Hepatocyte (in vitro differentiated cells): Measurements from ENCODE around the gene GUCA1A. TPM values are rescaled to one million over a fixed set of nuclear protein-coding genes. Genes with fewer than 3 reads are reported as not detected.

ENCODE experiments used
- DNase-seq: peaks from one replicate; pipeline ENCODE4 v3.0.0-alpha.2; 2016; ENCODE audit warnings: low spot score
- H2AFZ ChIP-seq: fragments of 200-600 bp; sonication (generic); 2 replicates; pipeline ENCODE4 v1.6.0; 2016; ENCODE audit warnings: antibody characterized with exemption, mild to moderate bottlenecking
- H3K27ac ChIP-seq: fragments of 200-600 bp; sonication (generic); 2 replicates; pipeline ENCODE4 v1.5.1; 2016; ENCODE audit warnings: mild to moderate bottlenecking
- H3K27me3 ChIP-seq: fragments of 200-600 bp; sonication (generic); 2 replicates; pipeline ENCODE4 v1.6.1; 2016
- H3K36me3 ChIP-seq: fragments of 200-600 bp; sonication (generic); replicated peaks from 2 replicates; pipeline ENCODE4 v1.5.1; 2016; ENCODE audit warnings: low read depth; ENCODE audit not compliant: insufficient read depth
- H3K4me1 ChIP-seq: fragments of 200-600 bp; sonication (generic); 2 replicates; pipeline ENCODE4 v1.5.1; 2016; ENCODE audit warnings: mild to moderate bottlenecking, moderate library complexity; ENCODE audit not compliant: insufficient read depth
- H3K4me2 ChIP-seq: fragments of 200-600 bp; sonication (generic); 2 replicates; pipeline ENCODE4 v1.6.0; 2016
- H3K4me3 ChIP-seq: fragments of 200-600 bp; sonication (generic); 2 replicates; pipeline ENCODE4 v1.5.1; 2016; ENCODE audit warnings: mild to moderate bottlenecking
- H3K79me2 ChIP-seq: fragments of 200-600 bp; sonication (generic); 2 replicates; pipeline ENCODE4 v1.6.0; 2017; ENCODE audit warnings: mild to moderate bottlenecking
- H3K9me2 ChIP-seq: fragments of 200-600 bp; sonication (generic); replicated peaks from 2 replicates; pipeline ENCODE4 v1.6.0; 2017; ENCODE audit warnings: mild to moderate bottlenecking; ENCODE audit not compliant: insufficient read depth
- H3K9me3 ChIP-seq: fragments of 200-600 bp; sonication (generic); 2 replicates; pipeline ENCODE4 v1.5.1; 2016; ENCODE audit warnings: low read depth, mild to moderate bottlenecking
- H4K20me1 ChIP-seq: fragments of 200-600 bp; sonication (generic); 2 replicates; pipeline ENCODE4 v1.6.0; 2016; ENCODE audit warnings: mild to moderate bottlenecking; ENCODE audit not compliant: insufficient read depth, poor library complexity, severe bottlenecking
- EZH2 ChIP-seq: fragments of 200-600 bp; sonication (generic); IDR thresholded peaks from 2 replicates; pipeline ENCODE4 v1.6.1; 2016; ENCODE audit warnings: antibody characterized with exemption, mild to moderate bottlenecking, borderline replicate concordance
- EZH2phosphoT487 ChIP-seq: fragments of 200-600 bp; sonication (generic); IDR thresholded peaks from one replicate; pipeline ENCODE4 v1.6.1; 2018; ENCODE audit warnings: antibody characterized with exemption, mild to moderate bottlenecking, low read depth, moderate library complexity; ENCODE audit not compliant: unreplicated experiment, severe bottlenecking
- WGBS: methylation state at CpG from one replicate; pipeline ENCODE4 v1.1.6; 2016; ENCODE audit warnings: low lambda C conversion rate; ENCODE audit errors: missing lambda C conversion rate; 5-methylcytosine and 5-hydroxymethylcytosine counted together
- polyA plus RNA-seq: library from polyadenylated mRNA; unstranded; fragments of >200 nt; fragmentation: Nextera tagmentation; extraction: Ambion mirVana; gene quantifications from 2 replicates; pipeline ENCODE4 v1.2.1, GENCODE V29; 2016
- total RNA-seq: library from RNA; depleted of rRNA; stranded (reverse); fragments of >200 nt; gene quantifications from 2 replicates; pipeline ENCODE4 v1.2.3, GENCODE V29; 2014
- TF ChIP-seq, protein P1 (sequence below): fragments of 200-600 bp; sonication (generic); IDR thresholded peaks from 2 replicates; pipeline ENCODE4 v1.5.1; 2016; ENCODE audit warnings: antibody characterized with exemption, mild to moderate bottlenecking; ENCODE audit not compliant: poor library complexity

GUCA1A gene
- total and polyA plus RNA-seq, 2 experiments from 2014 or later = 0.43 to 0.75 TPM

DNA sequence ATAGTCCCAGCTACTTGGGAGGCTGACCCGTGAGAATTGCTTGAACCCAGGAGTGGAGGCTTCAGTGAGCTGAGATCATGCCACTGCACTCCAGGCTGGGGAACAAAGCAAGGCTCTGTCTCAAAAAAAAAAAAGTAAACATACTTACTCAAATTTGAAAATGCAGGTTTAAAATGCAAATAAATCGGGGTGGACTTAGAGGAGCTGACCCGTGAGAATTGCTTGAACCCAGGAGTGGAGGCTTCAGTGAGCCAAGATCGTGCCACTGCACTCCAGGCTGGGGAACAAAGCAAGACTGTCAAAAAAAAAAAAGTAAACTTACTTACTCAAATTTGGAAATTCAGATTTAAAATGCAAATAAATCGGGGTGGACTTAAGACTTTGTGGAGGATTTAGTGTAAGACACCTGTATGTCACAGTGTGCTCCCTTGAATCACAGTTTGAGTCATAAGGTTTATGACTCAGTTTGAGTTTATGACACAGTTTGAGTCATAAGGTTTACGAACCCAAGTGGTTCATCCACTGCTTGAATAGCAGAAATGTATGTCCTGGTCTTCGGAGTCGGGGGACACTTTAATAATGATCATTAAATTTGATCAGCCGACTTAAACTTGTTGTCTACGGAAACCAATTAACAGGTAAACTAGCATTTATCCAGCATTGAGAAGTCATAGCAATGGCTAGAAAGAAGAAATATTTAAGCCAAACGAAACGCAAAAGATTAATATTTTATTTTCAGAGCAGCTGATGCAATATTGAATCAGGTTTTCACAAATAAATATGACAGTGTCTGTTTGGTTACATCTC lies 51.3 kb downstream of the GUCA1A start:
- Histone ChIP-seq H2AFZ (no peak overlapping the region), H4K20me1 (no peaks in the 10 kb centered on the region), H3K9me3 (no peaks in the 10 kb centered on the region), H3K27ac (peak overlapping the region; percentile 71), H3K9me2 (no peaks in the 10 kb centered on the region), H3K4me2 (peak overlapping the region; percentile 23), H3K27me3 (no peaks in the 10 kb centered on the region), H3K79me2 (no peaks in the 10 kb centered on the region), H3K4me1 (peaks cover 20% of the 10 kb centered on the region), H3K4me3 (no peak overlapping the region), H3K36me3 (no peaks in the 10 kb centered on the region)
- 72% methylated on average over 12 of the region's 12 CpGs for WGBS
- no peak for TF ChIP-seq EZH2
- TF ChIP-seq, protein P1, sequence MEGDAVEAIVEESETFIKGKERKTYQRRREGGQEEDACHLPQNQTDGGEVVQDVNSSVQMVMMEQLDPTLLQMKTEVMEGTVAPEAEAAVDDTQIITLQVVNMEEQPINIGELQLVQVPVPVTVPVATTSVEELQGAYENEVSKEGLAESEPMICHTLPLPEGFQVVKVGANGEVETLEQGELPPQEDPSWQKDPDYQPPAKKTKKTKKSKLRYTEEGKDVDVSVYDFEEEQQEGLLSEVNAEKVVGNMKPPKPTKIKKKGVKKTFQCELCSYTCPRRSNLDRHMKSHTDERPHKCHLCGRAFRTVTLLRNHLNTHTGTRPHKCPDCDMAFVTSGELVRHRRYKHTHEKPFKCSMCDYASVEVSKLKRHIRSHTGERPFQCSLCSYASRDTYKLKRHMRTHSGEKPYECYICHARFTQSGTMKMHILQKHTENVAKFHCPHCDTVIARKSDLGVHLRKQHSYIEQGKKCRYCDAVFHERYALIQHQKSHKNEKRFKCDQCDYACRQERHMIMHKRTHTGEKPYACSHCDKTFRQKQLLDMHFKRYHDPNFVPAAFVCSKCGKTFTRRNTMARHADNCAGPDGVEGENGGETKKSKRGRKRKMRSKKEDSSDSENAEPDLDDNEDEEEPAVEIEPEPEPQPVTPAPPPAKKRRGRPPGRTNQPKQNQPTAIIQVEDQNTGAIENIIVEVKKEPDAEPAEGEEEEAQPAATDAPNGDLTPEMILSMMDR = no peak
- TF ChIP-seq EZH2phosphoT487 = no peak
- DNase-seq = peak; percentile 64

DNA sequence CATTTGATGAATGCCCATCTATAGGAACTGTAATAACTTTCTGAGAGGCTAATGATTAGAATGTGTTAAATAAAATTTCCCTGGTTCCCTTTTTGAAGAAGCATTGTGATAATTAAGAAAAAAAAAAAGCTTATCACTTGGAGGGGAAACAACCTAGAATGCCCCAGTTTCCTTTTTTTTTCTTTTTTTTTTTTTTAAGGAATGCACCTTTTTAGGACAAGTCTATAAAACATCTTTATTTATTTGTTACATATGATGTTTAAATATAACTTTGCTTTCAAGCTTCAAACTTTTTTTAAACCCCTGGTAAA lies 51.8 kb downstream of the GUCA1A start:
- no peak for DNase-seq
- Histone ChIP-seq H3K27ac (peak overlapping the region; percentile 71), H3K4me2 (peak overlapping the region; percentile 23), H3K4me1 (peaks cover 20% of the 10 kb centered on the region), H3K9me2 (no peaks in the 10 kb centered on the region), H3K9me3 (no peaks in the 10 kb centered on the region), H3K27me3 (no peaks in the 10 kb centered on the region), H3K79me2 (no peaks in the 10 kb centered on the region), H3K36me3 (no peaks in the 10 kb centered on the region), H4K20me1 (no peaks in the 10 kb centered on the region), H3K4me3 (no peak overlapping the region), H2AFZ (no peak overlapping the region)
- TF ChIP-seq EZH2 = no peak
- TF ChIP-seq, protein P1 = no peak
- no peak for TF ChIP-seq EZH2phosphoT487

DNA sequence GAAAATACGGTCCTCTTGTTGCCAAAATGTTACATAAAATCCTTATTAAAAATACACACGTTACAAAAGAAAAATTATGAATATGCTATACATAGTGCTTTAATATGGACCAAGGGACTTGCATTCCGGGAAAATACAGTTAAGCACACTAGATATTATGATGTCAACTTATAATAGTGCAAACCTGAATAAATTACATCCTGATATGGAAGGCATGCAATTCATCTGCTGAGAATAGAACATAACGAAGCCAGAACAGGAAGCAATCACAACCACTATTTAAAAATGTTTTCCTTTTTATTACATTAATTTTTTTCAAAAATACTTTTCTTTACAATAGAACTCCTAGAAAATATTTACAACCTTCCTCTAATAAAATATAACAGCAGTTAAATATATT lies 52.3 kb downstream of the GUCA1A start:
- WGBS = 96% methylated on average over 4 of the region's 4 CpGs
- peak overlapping the region; percentile 89 for H3K27ac ChIP-seq
- TF ChIP-seq EZH2phosphoT487 (no peak), EZH2 (no peak)
- TF ChIP-seq, protein P1 = no peak
- DNase-seq = no peak
- no peaks in the 10 kb centered on the region for H3K9me3 ChIP-seq
- no peaks in the 10 kb centered on the region for H3K27me3 ChIP-seq
- H3K36me3 ChIP-seq = no peaks in the 10 kb centered on the region
- H2AFZ ChIP-seq = no peak overlapping the region
- peaks cover 20% of the 10 kb centered on the region for H3K4me1 ChIP-seq
- H4K20me1 ChIP-seq = no peaks in the 10 kb centered on the region
- H3K4me2 ChIP-seq = no peak overlapping the region
- no peak overlapping the region for H3K4me3 ChIP-seq
- no peaks in the 10 kb centered on the region for H3K79me2 ChIP-seq
- H3K9me2 ChIP-seq = no peaks in the 10 kb centered on the region
